Esophagus muscularis mucosa (tissue), 4 donors: ENCODE data around the gene GBF1. TPM values are rescaled to one million over a fixed set of nuclear protein-coding genes. Genes with fewer than 3 reads are reported as not detected.

Experiments
- DNase-seq: peaks from one replicate; pipeline ENCODE4 v3.0.0-alpha.2; 2017; ENCODE audit errors: extremely low spot score
- H3K27ac ChIP-seq, 4 donors: fragments of 200-600 bp; sonication (generic); replicated peaks in 1 of 4; 1 replicate in 3 of 4; 2 replicates in 1 of 4; pipeline ENCODE4 v1.5.1; 2016 to 2019; ENCODE audit warnings: mild to moderate bottlenecking in 1 of 4
- H3K27me3 ChIP-seq, 4 donors: fragments of 200-600 bp; sonication (generic); one replicate each; pipeline versions ENCODE4 v1.5.1 to v1.6.0; 2016 to 2019
- H3K36me3 ChIP-seq, 4 donors: fragments of 200-600 bp; sonication (generic); one replicate each; pipeline ENCODE4 v1.5.1; 2016 to 2019
- H3K4me1 ChIP-seq, 4 donors: fragments of 200-600 bp; sonication (generic); one replicate each; pipeline ENCODE4 v1.5.1; 2016 to 2019
- H3K4me3 ChIP-seq, 4 donors: fragments of 200-600 bp; sonication (generic); 1 replicate in 2 of 4; 2 replicates in 2 of 4; pipeline ENCODE4 v1.5.1; 2016 to 2019; ENCODE audit warnings: mild to moderate bottlenecking in 4 of 4, moderate library complexity in 1 of 4
- H3K9me3 ChIP-seq, 4 donors: fragments of 200-600 bp; sonication (generic); 1 replicate in 3 of 4; 2 replicates in 1 of 4; pipeline ENCODE4 v1.5.1; 2016 to 2019
- EP300 ChIP-seq: sonication (generic); formaldehyde crosslinking; IDR thresholded peaks from one replicate; pipeline ENCODE4 v1.6.1; 2017; ENCODE audit warnings: antibody characterized with exemption
- POLR2A ChIP-seq: fragments of 450-650 bp; IDR thresholded peaks from one replicate; pipeline ENCODE4 v1.6.1; 2017; ENCODE audit warnings: antibody characterized with exemption, moderate library complexity, mild to moderate bottlenecking, low read depth
- POLR2AphosphoS5 ChIP-seq, 2 donors: sonication (generic); formaldehyde crosslinking; IDR thresholded peaks; one replicate each; pipeline ENCODE4 v1.6.1; 2017; ENCODE audit warnings: antibody characterized with exemption in 2 of 2
- WGBS: methylation state at CpG from one replicate; pipeline ENCODE4 v1.1.5; 2018; 5-methylcytosine and 5-hydroxymethylcytosine counted together
- intact Hi-C: fragments of 100-400 bp; cut with DNase I; formaldehyde crosslinking; loops from one replicate; pipeline ENCODE4 v1.15.1; 2023
- total RNA-seq, 4 donors: library from RNA; depleted of rRNA; stranded (reverse); fragments of >200 nt; gene quantifications; one replicate each; pipeline versions ENCODE4 v1.1.0 to v1.2.1, GENCODE V29; 2016
- TF ChIP-seq, protein P1 (sequence below), 3 experiments: fragments of 200-600 bp in 2 of 3; fragments of 450-650 bp in 1 of 3; sonication (generic) in 2 of 3; IDR thresholded peaks; one replicate each; pipeline ENCODE4 v1.5.1; 2017 to 2019; ENCODE audit warnings: antibody characterized with exemption in 3 of 3, mild to moderate bottlenecking in 2 of 3, moderate library complexity in 1 of 3

GBF1 gene
- total RNA-seq, 4 donors from 2014 or later, result 33.1 to 52.4 (median 40.0) TPM

DNA sequence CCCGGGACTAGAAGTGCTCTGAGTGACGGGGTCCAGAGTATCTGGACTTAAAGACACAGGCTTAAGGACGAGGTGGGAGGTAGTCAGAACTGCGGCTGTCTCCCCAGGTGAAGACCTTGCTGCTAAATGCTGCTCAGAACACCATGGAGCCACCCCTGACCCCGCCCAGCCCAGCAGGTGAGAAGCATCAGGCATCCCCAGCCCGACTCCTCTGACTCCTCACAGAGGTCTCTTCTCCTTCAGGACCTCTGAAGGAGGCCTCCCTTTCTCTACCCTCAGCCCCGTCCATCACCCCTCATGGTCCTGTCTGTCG is 156.0 kb downstream of the GBF1 start:
- Histone ChIP-seq H3K36me3 (peaks cover 0 to 68% (median 50%) of the 10 kb centered on the region in 4 donors), H3K4me1 (peaks cover 20 to 99% (median 87%) of the 10 kb centered on the region in 4 donors)
- intact Hi-C loops, result no loop called here

DNA sequence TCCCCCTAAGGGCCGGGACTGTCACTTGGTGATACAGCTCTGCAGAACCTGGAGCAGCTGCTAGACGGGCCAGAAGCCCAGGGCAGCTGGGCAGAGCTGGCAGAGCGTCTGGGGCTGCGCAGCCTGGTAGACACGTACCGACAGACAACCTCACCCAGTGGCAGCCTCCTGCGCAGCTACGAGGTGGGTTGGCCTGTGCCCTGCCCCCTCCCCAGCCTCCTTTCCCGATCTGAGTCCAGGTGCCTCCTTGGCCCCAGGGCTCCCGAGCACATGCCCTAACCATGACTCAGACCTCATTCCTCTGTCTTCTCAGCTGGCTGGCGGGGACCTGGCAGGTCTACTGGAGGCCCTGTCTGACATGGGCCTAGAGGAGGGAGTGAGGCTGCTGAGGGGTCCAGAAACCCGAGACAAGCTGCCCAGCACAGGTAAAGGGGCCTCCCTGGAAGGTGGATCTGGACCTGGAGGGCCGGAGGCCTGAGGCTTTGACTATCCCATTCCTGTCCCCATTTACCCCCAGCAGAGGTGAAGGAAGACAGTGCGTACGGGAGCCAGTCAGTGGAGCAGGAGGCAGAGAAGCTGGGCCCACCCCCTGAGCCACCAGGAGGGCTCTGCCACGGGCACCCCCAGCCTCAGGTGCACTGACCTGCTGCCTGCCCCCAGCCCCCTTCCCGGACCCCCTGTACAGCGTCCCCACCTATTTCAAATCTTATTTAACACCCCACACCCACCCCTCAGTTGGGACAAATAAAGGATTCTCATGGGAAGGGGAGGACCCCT is 156.6 kb downstream of the GBF1 start:
- H3K36me3 ChIP-seq, result peaks cover 0 to 64% (median 46%) of the 10 kb centered on the region in 4 donors
- peaks cover 14 to 98% (median 83%) of the 10 kb centered on the region in 4 donors for H3K4me1 ChIP-seq
- 64% methylated on average over 12 of the region's 18 CpGs for WGBS
- no peaks in the 10 kb centered on the region for H3K9me3 ChIP-seq
- intact Hi-C loops, result no loop called here
- H3K27me3 ChIP-seq, result no peaks in the 10 kb centered on the region
- no peak for DNase-seq
- TF ChIP-seq, protein P1, sequence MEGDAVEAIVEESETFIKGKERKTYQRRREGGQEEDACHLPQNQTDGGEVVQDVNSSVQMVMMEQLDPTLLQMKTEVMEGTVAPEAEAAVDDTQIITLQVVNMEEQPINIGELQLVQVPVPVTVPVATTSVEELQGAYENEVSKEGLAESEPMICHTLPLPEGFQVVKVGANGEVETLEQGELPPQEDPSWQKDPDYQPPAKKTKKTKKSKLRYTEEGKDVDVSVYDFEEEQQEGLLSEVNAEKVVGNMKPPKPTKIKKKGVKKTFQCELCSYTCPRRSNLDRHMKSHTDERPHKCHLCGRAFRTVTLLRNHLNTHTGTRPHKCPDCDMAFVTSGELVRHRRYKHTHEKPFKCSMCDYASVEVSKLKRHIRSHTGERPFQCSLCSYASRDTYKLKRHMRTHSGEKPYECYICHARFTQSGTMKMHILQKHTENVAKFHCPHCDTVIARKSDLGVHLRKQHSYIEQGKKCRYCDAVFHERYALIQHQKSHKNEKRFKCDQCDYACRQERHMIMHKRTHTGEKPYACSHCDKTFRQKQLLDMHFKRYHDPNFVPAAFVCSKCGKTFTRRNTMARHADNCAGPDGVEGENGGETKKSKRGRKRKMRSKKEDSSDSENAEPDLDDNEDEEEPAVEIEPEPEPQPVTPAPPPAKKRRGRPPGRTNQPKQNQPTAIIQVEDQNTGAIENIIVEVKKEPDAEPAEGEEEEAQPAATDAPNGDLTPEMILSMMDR (IDR thresholded peaks at IDR 0.05), result no peak
- TF ChIP-seq POLR2AphosphoS5 (IDR thresholded peaks at IDR 0.05), result peak; percentile 56 to 80
- H3K27ac ChIP-seq, result peak overlapping the region; percentile 74 to 99 (median 94)
- no peak overlapping the region for H3K4me3 ChIP-seq

More for the DNA sequence above, 156.0 kb downstream of the GBF1 start:
- WGBS, result 83% methylated on average over 5 of the region's 8 CpGs
- H3K27me3 ChIP-seq, result no peaks in the 10 kb centered on the region
- DNase-seq, result no peak
- H3K9me3 ChIP-seq, result no peaks in the 10 kb centered on the region
- no peak overlapping the region for H3K4me3 ChIP-seq
- no peak for TF ChIP-seq POLR2A
- TF ChIP-seq, protein P1 (IDR thresholded peaks at IDR 0.05), result no peak
- TF ChIP-seq POLR2AphosphoS5 (IDR thresholded peaks at IDR 0.05), result no peak
- no peak for TF ChIP-seq EP300
- peak overlapping the region; percentile 74 to 99 (median 94) for H3K27ac ChIP-seq

DNA sequence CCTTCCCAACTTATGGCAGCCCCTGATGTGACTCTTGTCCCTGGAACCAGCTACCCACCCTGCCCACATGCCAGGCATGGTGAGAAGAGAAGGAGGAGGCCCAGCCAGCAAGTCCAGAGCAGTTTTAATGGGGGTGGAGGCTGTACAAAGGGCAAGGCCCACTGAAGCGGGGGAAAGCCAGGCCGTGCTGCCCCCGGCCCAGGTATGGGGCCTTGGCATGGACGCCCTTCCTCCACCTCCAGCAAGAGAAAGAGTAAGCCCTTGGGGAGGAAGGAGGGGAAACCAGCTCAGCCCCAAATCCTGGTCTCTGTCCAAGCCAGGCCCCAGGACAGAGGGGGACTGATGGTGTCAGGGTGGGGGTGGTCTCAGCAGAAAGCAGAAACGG is 157.2 kb downstream of the GBF1 start:
- H3K9me3 ChIP-seq, result no peaks in the 10 kb centered on the region
- no peak for DNase-seq
- peaks cover 0 to 3% (median 0%) of the 10 kb centered on the region in 4 donors for H3K27me3 ChIP-seq
- peak overlapping the region; percentile 74 to 99 (median 94) for H3K27ac ChIP-seq
- H3K36me3 ChIP-seq, result peaks cover 0 to 58% (median 40%) of the 10 kb centered on the region in 4 donors
- TF ChIP-seq, protein P1 (IDR thresholded peaks at IDR 0.05), result no peak
- TF ChIP-seq POLR2AphosphoS5 (IDR thresholded peaks at IDR 0.05), result no peak
- no peak for TF ChIP-seq EP300
- no peak for TF ChIP-seq POLR2A
- intact Hi-C loops, result no loop called here
- H3K4me3 ChIP-seq, result no peak overlapping the region
- H3K4me1 ChIP-seq, result peaks cover 11 to 96% (median 80%) of the 10 kb centered on the region in 4 donors
- WGBS, result 77% methylated on average over 4 of the region's 5 CpGs

DNA sequence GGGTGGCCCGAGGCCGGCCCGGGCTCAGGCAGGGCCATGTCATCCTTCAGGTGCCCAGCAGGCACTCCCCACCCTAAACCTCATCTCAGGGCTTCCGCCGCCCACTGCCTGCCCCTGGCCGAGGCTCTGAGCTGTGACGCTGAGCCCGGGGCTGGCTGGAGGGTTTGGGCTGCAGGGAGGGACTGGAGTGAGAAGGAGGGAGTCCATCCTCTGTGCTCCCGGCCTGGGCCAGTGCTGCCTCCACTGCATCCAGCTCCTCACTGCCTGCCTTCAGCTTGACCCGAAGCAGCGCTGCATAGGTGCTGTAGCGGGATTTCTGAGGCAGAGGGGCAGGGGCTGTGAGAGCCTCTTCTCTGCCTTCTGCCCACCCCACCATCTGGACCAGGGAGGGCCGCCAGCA is 157.8 kb downstream of the GBF1 start:
- H3K27me3 ChIP-seq, result peaks cover 0 to 9% (median 0%) of the 10 kb centered on the region in 4 donors
- TF ChIP-seq POLR2AphosphoS5 (IDR thresholded peaks at IDR 0.05) (no peak), EP300 (no peak), POLR2A (no peak)
- TF ChIP-seq, protein P1 (IDR thresholded peaks at IDR 0.05), result no peak
- peaks cover 0 to 52% (median 36%) of the 10 kb centered on the region in 4 donors for H3K36me3 ChIP-seq
- H3K4me3 ChIP-seq, result no peak overlapping the region
- no peaks in the 10 kb centered on the region for H3K9me3 ChIP-seq
- no CpG with 5 or more reads among the region's 13 CpGs for WGBS
- no peak for DNase-seq
- peaks cover 11 to 96% (median 81%) of the 10 kb centered on the region in 4 donors for H3K4me1 ChIP-seq
- intact Hi-C loops, result no loop called here
- H3K27ac ChIP-seq, result peak overlapping the region; percentile 74 to 99 (median 94)
